ENCODE results near the gene KDM4E.

- TF ChIP-seq TAF1 (IDR thresholded peaks at IDR 0.05; ENCODE audit: borderline replicate concordance, low read depth, low read length) (no peak), YY1 (IDR thresholded peaks at IDR 0.05; ENCODE audit: low read depth) (no peak), CTCF (IDR thresholded peaks at IDR 0.05) (no peak), MAX (IDR thresholded peaks at IDR 0.05; ENCODE audit: low read depth) (no peak), USF2 (IDR thresholded peaks at IDR 0.05; ENCODE audit: borderline replicate concordance, low read depth, low read length) (no peak), TEAD4 (IDR thresholded peaks at IDR 0.05; ENCODE audit: borderline replicate concordance, insufficient read depth) (no peak), JUND (IDR thresholded peaks at IDR 0.05) (no peak), GABPA (IDR thresholded peaks at IDR 0.05; ENCODE audit: low read depth) (no peak), EZH2phosphoT487 (IDR thresholded peaks at IDR 0.05; ENCODE audit: borderline replicate concordance, low read depth) (no peak), PBX3 (IDR thresholded peaks at IDR 0.05) (no peak)
These were observed 19.4 kb upstream of the KDM4E start for GRCh38 chr11:95005642-95006041.

Measured in SK-N-SH (cell line).